ENCODE data around the gene SEC14L1. TPM values are rescaled to one million over a fixed set of nuclear protein-coding genes. Genes with fewer than 3 reads are reported as not detected.
"Not testable (repeated sequence)": the region's sequence is repeated elsewhere in the genome, so short reads cannot be mapped to it uniquely, and the experiment has no call there.

SEC14L1 gene
- polyA plus RNA-seq (2012; ENCODE audit: low read depth, missing spikeins), result 37.0 TPM

GRCh38 chr17:77140878-77141767 lies at the start of gene SEC14L1:
SEC14L1 (plus strand) TSS chr17:77140969; CDS start chr17:77143597, 2,628 bp downstream.
- DNase-seq (ENCODE audit: insufficient read length, low spot score) (no peak), FAIRE-seq (peak; percentile 77)
- TF ChIP-seq TAF1 (IDR thresholded peaks at IDR 0.05; ENCODE audit: low read depth, low read length) (0 out of 2 replicates have a peak, but pooled peaks have one; percentile 19), POU2F2 (IDR thresholded peaks at IDR 0.05; ENCODE audit: low read depth, low read length) (no peak), PAX5 (IDR thresholded peaks at IDR 0.05; ENCODE audit: insufficient read depth, low read length, severe bottlenecking) (no peak)

- DNase-seq (ENCODE audit: insufficient read length, low spot score) (no peak), FAIRE-seq (no peak)
- no peak for TF ChIP-seq POLR2AphosphoS5 (IDR thresholded peaks at IDR 0.05; ENCODE audit: low read depth, low read length)
- no peak for TF ChIP-seq PAX5 (IDR thresholded peaks at IDR 0.05; ENCODE audit: insufficient read depth, low read length, severe bottlenecking)
- no peak for TF ChIP-seq TAF1 (IDR thresholded peaks at IDR 0.05; ENCODE audit: low read depth, low read length)
- no peak for TF ChIP-seq SPI1 (IDR thresholded peaks at IDR 0.05; ENCODE audit: low read depth, low read length)
- TF ChIP-seq POLR2A (IDR thresholded peaks at IDR 0.05; ENCODE audit: low read depth, low read length), result no peak
- TF ChIP-seq POU2F2 (IDR thresholded peaks at IDR 0.05; ENCODE audit: low read depth, low read length), result no peak
Observed at GRCh38 chr17:77092025-77092424, 48.7 kb upstream of the SEC14L1 start.

- no peak for DNase-seq (ENCODE audit: insufficient read length, low spot score)
- no peak for FAIRE-seq
- TF ChIP-seq SPI1 (IDR thresholded peaks at IDR 0.05; ENCODE audit: low read depth, low read length) (no peak), POLR2AphosphoS5 (IDR thresholded peaks at IDR 0.05; ENCODE audit: low read depth, low read length) (no peak; the same call in 1 of the 2 replicates)
Observed at GRCh38 chr17:77095461-77095860, 45.3 kb upstream of the SEC14L1 start.

- DNase-seq (ENCODE audit: insufficient read length, low spot score) (no peak), FAIRE-seq (no peak)
- no peak for TF ChIP-seq POLR2AphosphoS5 (IDR thresholded peaks at IDR 0.05; ENCODE audit: low read depth, low read length)
- no peak for TF ChIP-seq SPI1 (IDR thresholded peaks at IDR 0.05; ENCODE audit: low read depth, low read length)
- no peak for TF ChIP-seq TAF1 (IDR thresholded peaks at IDR 0.05; ENCODE audit: low read depth, low read length)
- no peak for TF ChIP-seq PAX5 (IDR thresholded peaks at IDR 0.05; ENCODE audit: insufficient read depth, low read length, severe bottlenecking)
- no peak for TF ChIP-seq POLR2A (IDR thresholded peaks at IDR 0.05; ENCODE audit: low read depth, low read length)
- no peak for TF ChIP-seq POU2F2 (IDR thresholded peaks at IDR 0.05; ENCODE audit: low read depth, low read length)
Observed at GRCh38 chr17:77096570-77097214, 44.1 kb upstream of the SEC14L1 start.

GRCh38 chr17:77097631-77098180 lies 43.1 kb upstream of the SEC14L1 start:
- DNase-seq (ENCODE audit: insufficient read length, low spot score) (no peak), FAIRE-seq (no peak)

GRCh38 chr17:77098884-77099545 lies 41.8 kb upstream of the SEC14L1 start:
- DNase-seq (ENCODE audit: insufficient read length, low spot score) (no peak), FAIRE-seq (no peak)
- no peak for TF ChIP-seq POLR2A (IDR thresholded peaks at IDR 0.05; ENCODE audit: low read depth, low read length)
- no peak for TF ChIP-seq SPI1 (IDR thresholded peaks at IDR 0.05; ENCODE audit: low read depth, low read length)
- TF ChIP-seq PAX5 (IDR thresholded peaks at IDR 0.05; ENCODE audit: insufficient read depth, low read length, severe bottlenecking), result no peak

More at GRCh38 chr17:77097631-77098180, 43.1 kb upstream of the SEC14L1 start:
- no peak for TF ChIP-seq POU2F2 (IDR thresholded peaks at IDR 0.05; ENCODE audit: low read depth, low read length)
- no peak for TF ChIP-seq SPI1 (IDR thresholded peaks at IDR 0.05; ENCODE audit: low read depth, low read length)
- no peak for TF ChIP-seq TAF1 (IDR thresholded peaks at IDR 0.05; ENCODE audit: low read depth, low read length)
- no peak for TF ChIP-seq POLR2A (IDR thresholded peaks at IDR 0.05; ENCODE audit: low read depth, low read length)
- TF ChIP-seq POLR2AphosphoS5 (IDR thresholded peaks at IDR 0.05; ENCODE audit: low read depth, low read length), result no peak
- TF ChIP-seq PAX5 (IDR thresholded peaks at IDR 0.05; ENCODE audit: insufficient read depth, low read length, severe bottlenecking), result no peak

GRCh38 chr17:77099997-77100396 lies 40.8 kb upstream of the SEC14L1 start:
- FAIRE-seq (no peak), DNase-seq (ENCODE audit: insufficient read length, low spot score) (no peak)
- TF ChIP-seq SPI1 (IDR thresholded peaks at IDR 0.05; ENCODE audit: low read depth, low read length), result no peak

- DNase-seq (ENCODE audit: insufficient read length, low spot score) (no peak), FAIRE-seq (peak; percentile 51)
- TF ChIP-seq PAX5 (IDR thresholded peaks at IDR 0.05; ENCODE audit: insufficient read depth, low read length, severe bottlenecking), result no peak
Observed at GRCh38 chr17:77101521-77102410, 39.0 kb upstream of the SEC14L1 start.

GRCh38 chr17:77102411-77103134 lies 38.2 kb upstream of the SEC14L1 start:
- not testable (repeated sequence) for FAIRE-seq; DNase-seq (ENCODE audit: insufficient read length, low spot score)
